NCI-H460 (cell line): ENCODE results near the gene ROR1. TPM values are rescaled to one million over a fixed set of nuclear protein-coding genes. Genes with fewer than 3 reads are reported as not detected.
"Not testable (repeated sequence)": the region's sequence is repeated elsewhere in the genome, so short reads cannot be mapped to it uniquely, and the experiment has no call there.

ENCODE experiments used
- DNase-seq: peaks from one replicate; pipeline ENCODE4 v3.0.0-alpha.2; 2016; ENCODE audit warnings: low read depth; ENCODE audit errors: extremely low read depth
- total RNA-seq: library from RNA; depleted of rRNA; stranded (reverse); fragments of >200 nt; shearing (Covaris generic); gene quantifications from 2 replicates; pipeline ENCODE4 v1.2.3, GENCODE V29; 2014

The ROR1 gene
- total RNA-seq, 1 experiment from 2014 or later = 1.6 TPM

DNA sequence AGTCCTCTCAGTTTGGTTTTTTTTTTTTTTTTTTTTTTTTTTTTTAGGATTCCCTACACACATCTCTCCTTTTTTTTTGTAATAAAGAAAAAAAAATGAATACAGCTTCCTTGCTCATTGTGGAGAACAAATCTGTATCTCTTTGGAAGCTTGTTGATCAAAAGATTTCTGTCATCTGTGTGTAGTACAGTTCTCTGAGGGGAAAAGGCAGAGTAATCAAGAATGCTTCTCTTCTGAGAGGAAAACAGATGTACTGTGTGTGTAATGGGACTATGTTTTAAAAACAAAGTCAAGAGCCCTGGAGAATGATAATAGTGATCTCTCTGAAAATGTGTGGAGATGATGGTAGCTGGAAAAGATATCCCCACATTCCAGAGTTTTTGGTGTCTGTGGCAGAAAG, 16.5 kb upstream of the ROR1 start:
- no peak for DNase-seq

DNA sequence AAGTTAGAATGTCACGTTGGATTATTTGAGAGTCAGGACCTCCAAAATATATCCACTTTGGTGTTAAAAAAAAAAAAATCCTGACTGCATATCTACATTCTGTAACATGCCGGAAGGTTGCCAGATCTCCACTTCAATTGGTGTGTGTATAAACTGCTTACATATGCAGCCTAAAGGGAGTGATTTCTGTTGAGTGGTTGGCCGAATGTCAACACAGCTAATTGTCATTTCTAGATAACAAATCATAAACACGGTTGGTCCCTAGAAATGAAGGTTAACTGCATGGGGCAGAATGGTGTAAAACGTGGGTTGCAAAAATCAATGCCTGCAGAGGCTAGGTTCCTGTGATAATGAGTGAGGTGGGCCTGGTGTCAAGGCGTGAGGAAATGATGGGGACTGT, 15.0 kb upstream of the ROR1 start:
- DNase-seq = no peak

DNA sequence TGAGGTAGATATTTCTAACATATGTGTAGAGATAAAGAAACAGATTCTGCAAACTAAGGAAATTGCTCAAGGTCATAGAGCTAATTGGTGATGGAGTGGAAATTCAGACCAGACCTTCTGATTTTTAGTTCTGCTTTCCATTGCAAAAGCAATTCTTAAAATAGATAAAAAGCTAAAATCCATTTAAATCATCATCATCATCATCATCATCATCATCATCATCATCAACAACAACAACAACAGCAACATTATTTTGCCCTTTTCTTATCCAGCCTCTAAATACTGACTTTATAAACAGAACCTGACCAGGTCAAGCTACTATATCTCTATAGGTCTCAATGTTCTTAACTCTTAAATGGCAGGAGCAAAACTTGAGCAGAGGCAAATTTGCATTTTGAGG, 14.0 kb upstream of the ROR1 start:
- DNase-seq = no peak

DNA sequence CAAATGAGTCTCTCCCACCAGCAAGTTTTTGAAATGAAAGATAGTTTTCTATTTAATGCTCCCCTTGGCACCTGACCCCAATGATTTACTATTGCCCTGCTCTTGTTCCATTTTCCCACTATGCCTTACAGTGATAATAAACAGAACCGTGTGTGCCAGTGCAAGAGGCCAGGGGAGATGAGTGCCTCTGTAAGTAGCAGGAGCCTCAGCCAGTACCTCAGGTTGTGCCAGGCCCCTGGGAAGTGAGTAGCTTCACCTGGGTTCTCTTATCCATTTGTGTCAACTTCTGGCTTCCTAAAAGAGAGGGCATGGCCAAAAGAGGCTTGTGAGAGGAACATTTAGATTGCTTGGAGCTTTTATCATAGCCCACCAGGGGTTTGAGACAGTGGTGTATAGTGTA, 3.4 kb upstream of the ROR1 start:
- no peak for DNase-seq

DNA sequence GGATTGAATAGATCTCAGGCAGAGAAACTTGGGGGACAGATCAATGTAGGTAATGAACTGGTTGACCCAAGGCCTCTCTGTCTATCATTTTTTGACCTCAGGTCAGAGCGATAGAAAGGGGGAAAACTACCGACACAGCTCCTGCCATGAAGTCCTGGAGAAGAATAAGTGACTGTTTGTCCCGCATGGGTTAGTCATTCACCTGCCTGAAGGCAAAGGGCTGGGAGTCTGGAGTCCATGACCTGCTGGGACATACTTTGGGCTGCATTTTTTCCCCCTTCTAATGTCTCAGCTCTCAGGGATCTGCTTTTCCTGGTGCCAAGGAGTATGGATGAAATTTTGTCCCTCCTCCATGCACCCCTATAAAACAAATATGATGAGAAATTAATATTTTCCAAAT, 1.6 kb upstream of the ROR1 start:
- no peak for DNase-seq

DNA sequence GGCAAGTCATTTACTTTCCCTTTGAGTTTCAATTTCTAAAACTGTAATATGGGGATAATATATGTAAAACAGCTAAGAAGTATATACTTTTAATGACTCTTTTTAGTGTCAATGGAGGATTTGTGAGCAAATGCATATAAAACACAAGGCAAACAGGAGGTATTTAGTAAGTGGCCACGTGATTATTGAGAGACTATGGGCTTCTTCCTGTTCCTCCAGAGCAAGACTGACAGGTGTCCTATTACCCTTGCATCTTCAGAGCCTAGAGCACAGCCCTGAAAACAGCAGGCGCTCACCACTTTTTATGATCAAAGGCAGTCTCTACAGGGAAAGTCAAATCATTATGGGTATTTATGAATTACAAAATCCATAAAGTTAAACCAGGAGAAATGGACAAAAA, 941 bp upstream of the ROR1 start:
- no peak for DNase-seq

DNA sequence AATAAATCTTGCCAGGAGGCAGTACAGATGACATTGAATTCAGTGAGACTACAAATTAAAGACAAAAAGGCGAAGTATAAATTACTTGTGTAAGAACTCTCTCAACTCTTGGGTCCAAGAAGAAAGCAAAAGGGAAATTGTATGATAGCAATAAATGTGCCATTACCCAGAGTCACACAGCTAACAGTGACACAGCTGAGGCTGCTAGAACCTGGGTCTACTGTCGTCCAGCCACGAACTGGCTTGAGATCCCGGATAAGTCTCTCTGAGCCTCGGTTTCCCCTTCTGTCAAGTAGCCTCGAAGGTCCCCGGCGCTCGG, 362 bp upstream of the ROR1 start:
- no peak for DNase-seq

DNA sequence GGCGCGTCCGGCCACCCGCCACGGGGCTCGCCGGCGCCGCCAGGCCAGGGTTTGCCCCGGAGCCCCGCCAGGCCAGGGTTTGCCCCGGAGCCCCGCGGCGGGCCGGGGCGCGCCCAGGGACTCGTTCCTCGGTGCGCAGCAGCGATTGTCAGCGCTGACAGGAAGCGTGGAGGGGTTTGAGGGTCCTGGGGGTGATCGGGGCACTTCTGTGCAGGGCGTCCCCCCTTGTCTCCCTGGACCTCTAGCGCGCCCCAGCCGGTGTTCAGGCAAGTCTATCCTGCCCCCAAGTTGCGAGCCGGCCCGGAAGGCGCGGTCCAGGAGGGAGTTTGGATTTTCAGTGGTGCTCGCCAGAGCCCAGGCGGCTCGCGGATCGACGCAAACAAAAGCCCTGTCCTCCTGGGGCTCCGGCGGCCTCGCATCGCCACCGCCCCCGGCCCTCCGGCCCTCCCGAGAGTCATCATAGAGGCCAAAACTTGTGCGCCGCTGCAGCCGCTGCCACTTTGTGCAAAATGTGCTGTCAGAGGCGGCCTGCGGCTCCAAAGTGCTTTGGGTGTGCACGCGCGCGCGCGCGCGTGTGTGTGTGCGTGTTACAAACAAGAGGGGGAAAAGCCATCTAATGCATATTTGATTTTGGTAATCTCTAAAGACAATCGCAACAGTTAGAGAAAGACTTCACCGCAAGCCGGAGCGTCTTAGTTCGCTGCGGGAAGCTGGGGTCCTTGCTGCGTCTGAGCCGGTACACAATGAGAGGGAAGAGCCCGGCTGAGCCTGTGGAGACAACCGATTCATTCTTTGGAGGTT, 1.0 kb downstream of the ROR1 start:
- no peak for DNase-seq

DNA sequence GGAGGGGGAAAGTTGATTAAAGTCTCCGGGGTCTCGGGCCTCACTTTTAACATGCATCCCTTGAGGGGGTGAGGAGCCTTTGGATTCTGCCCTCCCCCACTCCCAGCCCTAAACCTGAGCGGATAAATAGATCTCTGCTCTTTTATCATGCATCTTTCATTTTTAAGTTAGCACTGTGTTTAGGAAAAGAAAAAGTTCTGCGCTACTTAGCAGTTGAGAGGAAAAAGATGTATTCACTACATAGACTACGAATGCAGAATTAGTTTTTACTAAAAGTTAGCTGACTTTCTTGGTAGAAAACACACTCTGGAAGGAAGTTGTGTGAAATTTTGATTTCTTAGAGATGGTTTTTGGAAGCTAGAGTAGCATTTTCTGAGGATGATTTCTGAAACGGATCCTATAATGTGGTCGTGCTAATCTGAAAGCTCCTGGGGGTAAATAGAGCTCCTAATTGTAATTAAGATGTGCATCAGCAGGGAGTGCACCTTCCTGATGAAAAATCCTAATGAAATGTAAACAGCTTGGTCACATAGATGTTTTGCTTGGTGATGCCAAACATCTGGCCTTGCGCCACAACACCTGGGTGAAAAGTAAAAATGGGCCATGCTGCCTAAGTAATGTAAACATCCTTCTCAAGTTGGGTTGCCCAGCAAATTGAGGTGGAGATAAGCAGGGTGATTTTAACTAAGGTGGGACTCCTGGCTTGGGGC, 1.8 kb downstream of the ROR1 start:
- DNase-seq = no peak

DNA sequence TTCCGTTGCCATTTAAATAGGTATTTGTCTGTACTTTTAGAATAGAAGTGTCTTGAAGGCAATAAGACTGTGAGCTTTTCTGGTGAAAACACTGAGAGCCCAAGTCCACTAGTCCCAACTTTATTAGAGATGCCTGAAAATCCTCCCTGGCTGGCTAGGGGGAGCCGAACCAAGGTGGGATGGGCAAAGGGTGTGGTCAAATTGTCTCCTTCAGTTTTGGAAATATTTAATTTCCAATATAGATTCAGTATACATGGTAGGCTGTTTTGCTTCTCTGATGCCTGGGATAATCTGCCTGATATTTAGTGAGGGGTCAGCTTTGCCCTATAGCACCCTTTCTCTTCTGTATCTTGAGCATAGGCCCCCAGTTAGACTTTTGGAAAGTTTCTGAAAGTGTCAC, 3.5 kb downstream of the ROR1 start:
- no peak for DNase-seq

DNA sequence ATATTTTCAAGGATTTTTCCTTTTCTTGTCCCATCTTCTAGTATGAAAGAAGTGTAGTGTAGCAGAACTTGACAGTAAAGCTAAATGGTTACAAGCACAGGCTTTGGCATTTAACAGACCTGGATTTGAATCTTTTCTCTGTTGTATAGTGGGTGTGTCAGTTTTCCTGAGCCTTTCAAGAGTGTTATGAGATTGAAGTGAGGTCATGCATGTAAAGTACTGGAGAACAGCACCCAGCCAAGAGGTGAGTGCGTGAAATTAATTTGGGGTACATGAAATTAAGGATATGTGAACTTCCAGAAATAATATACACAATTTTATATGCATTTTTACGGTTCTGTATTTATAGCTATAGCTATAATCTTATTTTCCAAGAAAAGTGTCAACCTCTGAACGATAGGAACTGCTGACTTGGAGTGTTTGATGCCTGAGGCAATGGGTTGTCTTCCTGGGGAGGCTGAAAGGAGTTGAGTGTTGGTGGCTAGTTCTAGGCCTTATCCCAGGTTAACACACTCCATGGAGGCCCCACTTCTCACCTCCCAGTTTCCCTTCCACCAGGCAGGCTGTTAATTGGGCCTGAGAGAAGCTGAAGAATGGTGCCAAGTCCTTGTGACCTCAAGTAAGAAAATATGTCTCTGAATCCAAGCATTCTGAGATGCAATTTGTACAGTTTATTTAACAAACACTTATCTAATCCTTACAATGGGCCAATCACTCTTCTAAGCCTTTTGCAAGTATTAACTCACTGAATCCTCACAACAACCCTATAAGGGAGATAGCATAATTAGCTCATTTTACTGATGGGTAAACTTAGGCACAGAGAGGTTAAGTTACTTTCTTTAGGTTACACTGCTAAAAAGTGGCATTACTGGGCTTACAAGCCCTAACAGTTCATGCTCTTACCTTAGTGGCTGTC, 4.4 kb downstream of the ROR1 start:
- DNase-seq = no peak

DNA sequence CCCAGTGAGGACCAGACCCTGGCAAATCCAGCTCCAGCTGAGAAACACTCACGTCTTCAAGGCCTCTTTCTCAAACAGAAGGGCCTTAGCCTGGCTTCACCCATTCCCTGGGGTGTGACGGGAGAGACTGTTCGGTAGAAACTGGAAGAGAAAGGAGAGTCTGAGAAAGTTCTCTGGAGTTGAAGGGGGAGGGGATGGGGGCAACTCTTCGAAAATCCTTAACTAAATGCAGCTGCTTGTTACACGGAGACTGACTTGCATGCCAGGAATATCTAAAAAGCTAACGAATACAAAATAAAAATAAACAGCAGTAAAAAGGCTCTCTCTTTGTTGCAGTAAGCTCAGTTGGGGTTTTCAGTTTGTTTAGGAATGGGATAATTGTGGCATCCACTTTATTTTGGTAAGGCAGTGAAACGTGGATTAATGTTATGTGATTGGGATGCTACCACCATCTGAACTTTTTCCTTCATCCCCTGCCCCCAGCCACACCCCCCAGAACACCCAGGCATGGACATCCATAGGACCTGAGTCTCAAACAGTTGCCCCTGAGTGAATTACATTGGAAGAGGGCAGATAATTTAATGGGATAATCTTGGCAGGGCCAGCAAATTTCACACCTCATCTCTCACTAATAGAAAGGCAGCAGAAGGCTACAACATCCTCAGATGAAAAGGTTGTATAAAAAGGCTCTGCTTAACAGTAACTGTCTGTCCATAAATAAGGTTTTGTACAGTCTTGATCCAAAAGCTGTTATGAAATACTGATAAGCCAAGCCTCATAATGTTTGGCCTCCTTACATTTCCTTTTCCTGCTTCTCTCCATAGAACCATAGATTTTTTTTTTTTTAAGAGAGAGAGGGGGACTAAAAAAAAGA, 5.8 kb downstream of the ROR1 start:
- no peak for DNase-seq

DNA sequence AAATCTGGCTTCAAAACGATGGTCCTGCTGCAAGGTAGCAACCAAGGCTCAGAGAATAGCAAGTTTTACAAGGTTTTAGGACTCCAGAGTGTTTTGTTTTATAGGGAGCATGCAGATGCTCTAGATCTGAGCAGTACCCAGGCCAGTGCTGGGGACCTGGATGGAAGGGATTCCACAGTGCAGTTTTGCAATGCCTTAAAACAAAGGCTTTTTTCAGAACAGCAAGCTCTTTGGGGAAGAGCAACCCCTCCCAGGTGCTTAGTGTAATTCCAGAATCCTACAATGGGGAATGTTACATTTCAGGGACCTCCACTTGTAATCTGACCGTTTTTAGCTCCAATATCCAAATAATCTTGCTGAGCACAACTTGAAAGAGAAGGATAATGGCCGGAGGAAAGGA, 6.7 kb downstream of the ROR1 start:
- no peak for DNase-seq

DNA sequence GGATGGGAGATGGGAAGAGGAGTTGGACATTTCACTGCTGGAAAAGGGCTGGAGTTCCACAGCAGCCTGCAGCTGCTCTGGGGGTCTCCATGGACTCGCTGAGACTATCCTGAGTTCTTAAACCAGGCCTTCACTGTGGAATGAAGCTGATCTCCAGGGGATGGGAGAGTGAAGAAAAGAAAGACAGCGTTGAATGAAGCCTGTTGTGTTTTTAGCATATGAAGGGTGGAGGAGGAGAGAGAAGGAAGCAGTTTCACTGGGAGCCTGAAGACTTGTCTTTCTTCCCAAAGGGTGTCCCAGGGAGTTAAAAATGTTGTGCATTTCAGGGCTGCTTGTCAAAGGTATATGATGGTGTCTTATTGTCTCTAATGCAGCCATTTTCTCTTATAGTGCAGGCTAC, 9.2 kb downstream of the ROR1 start:
- no peak for DNase-seq

DNA sequence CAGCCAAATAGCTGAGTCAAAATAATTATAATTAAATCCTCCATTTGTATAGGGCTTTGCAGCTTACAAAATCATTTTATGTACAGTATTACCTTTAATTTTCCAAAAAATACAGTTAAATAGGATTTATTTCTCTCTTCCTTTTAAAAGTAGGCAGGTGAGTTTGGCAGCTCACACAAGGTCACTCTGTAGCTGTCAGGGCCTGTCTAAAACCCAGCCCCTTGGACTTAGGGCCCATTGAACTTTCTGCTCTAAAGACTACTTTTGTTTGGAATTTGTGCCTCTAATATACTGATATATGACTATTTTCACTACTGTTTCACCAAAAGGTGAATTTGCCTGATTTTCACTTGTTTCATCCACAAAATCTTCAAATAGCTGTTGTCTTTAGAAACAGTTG, 10.3 kb downstream of the ROR1 start:
- DNase-seq = no peak

DNA sequence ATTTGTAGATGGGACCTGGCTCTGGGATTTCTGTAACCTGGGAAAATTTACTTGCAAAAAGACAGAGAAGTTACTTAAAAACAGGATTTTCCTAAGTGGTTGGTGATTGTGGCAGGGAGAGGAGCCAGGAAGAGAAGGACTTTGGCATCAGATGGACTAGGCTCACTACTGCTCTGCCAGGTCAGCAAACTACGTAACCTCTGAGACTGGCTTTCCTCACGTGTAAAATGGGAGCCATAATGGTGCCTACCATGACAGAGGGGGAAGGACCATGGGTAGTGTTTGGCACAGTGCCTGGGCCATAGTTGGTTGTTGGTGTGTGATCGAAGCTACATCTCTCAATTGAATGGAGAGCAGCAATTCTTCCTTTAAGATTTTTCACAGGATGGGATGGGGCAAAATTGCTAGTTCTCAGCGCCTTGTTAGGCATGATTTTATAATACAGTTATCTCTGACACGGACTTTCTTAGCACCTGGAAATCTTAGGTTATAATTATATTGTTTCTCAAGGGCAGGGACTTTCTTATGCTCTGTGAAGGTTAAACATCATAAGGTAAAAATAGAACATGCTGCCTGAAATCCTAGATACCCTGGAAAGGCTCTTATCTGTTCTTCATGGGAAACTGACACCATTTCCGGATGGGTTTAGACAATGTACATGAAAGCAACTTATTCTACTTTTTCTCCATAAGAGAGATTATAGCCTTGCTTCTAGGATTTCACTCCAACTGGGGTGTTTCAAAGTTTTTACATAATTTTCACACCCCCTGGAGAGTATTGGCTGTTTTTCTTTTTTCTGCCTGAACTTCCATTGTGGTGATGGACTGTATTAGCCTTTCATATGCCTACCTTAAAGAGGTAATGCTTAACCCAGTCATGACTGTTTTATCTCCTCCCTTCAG, 10.9 kb downstream of the ROR1 start:
- DNase-seq = no peak

DNA sequence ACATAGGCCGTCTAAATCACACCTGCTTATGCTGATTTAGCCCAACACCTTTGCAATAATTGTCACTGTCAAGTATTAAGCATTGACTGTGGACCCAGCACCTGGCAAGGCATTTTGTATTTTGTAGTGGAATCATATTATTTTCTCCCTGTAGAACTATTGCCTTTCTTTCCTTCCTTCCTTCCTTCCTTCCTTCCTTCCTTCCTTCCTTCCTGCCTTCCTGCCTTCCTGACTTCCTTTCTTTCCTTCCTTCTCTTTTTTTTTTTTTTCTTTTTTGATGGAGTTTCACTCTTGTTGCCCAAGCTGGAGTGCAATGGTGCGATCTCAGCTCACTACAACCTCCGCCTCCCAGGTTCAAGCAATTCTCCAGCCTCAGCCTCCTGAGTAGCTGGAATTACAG, 13.5 kb downstream of the ROR1 start:
- not testable (repeated sequence) for DNase-seq

DNA sequence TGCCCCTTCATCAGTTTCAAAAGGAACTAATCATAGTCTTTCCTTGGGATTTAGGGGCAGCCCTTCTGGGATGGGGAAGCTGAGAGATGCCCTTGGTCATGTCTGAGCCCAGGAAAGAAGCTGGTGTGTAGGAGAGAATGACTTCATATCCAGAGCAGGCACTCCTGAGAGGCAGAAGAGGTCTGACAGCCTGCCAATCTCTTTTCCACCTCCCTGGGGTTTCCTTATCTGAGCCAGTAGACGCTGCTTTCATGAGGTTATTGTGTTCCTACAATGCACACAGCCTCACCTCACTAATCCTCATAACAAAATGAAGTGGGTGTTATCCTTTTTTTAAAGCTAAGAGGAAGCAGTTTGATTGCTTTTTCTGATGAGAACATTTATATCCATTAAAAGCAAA, 14.1 kb downstream of the ROR1 start:
- DNase-seq = no peak

DNA sequence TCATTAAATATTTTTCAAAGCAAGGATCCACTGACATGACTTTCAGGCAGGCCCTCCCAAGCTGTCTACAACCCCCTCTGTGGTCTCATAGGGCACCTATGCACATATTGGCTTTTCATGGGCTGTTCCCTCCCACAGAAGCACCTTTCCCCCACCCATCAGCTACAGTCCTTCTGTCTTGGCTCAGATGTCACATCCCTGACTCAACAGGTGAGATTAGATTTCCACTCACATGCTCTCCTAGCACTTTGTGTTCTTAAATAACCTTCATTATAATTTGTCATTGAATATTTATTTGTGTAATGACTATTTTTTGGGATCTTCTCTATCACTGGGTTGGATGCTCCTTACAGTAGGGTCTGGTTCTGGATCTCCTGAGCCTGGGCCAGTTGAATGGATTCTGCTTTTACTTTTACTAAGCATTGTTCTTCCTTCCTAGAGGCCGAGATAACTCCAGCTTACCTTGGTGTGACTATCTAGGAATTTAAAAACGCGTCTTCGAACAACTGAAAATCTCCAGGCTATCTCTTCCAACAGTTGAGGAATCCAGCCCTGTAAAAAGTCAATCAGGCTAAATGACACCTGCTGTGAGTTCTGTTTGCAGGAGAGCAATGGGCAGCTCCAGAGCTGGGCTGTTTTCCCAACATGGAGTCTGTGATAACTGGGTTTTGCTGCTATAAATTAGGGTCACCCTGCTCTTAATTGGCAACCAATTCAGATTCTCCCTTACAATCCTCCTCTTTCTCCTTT, 16.2 kb downstream of the ROR1 start:
- DNase-seq = no peak
